Activated naive CD4-positive, alpha-beta T cell treated with anti-CD3 and anti-CD28 coated beads, Interleukin-2, amount 50 U/mL, for 24 hours (primary cell): ENCODE measurements around the gene ACR.
"Not testable (repeated sequence)": the region's sequence is repeated elsewhere in the genome, so short reads cannot be mapped to it uniquely, and the experiment has no call there.

ENCODE experiments used
- H3K27ac Mint-ChIP-seq: one replicate; pipeline ENCODE4 v1.8.0; 2021; ENCODE audit warnings: mild to moderate bottlenecking, mixed read lengths
- H3K27me3 Mint-ChIP-seq: one replicate; pipeline ENCODE4 v1.8.0; 2021; ENCODE audit warnings: mixed read lengths
- H3K36me3 Mint-ChIP-seq: one replicate; pipeline ENCODE4 v1.8.0; 2021; ENCODE audit warnings: mixed read lengths
- H3K4me1 Mint-ChIP-seq: one replicate; pipeline ENCODE4 v1.8.0; 2021; ENCODE audit warnings: mixed read lengths
- H3K4me3 Mint-ChIP-seq: one replicate; pipeline ENCODE4 v1.8.0; 2021; ENCODE audit warnings: mild to moderate bottlenecking, mixed read lengths
- H3K9me3 Mint-ChIP-seq: one replicate; pipeline ENCODE4 v1.8.0; 2021; ENCODE audit warnings: mixed read lengths

Gene ACR

GRCh38 chr22:50759597-50760341 lies 21.8 kb downstream of the ACR start:
- not testable (repeated sequence) for H3K27me3 Mint-ChIP-seq, H3K36me3 Mint-ChIP-seq, H3K27ac Mint-ChIP-seq, H3K9me3 Mint-ChIP-seq, H3K4me3 Mint-ChIP-seq
- peaks cover 18% of the 10 kb centered on the region for H3K4me1 Mint-ChIP-seq

GRCh38 chr22:50761829-50762228 lies 23.8 kb downstream of the ACR start:
- not testable (repeated sequence) for H3K27ac Mint-ChIP-seq, H3K27me3 Mint-ChIP-seq, H3K4me3 Mint-ChIP-seq, H3K36me3 Mint-ChIP-seq, H3K9me3 Mint-ChIP-seq
- peaks cover 17% of the 10 kb centered on the region for H3K4me1 Mint-ChIP-seq

GRCh38 chr22:50764288-50764687 lies 26.3 kb downstream of the ACR start:
- not testable (repeated sequence) for H3K36me3 Mint-ChIP-seq, H3K9me3 Mint-ChIP-seq

GRCh38 chr22:50775132-50775531 lies 37.1 kb downstream of the ACR start:
- H3K9me3 Mint-ChIP-seq, H3K27me3 Mint-ChIP-seq, H3K4me3 Mint-ChIP-seq, H3K27ac Mint-ChIP-seq, H3K36me3 Mint-ChIP-seq, H3K4me1 Mint-ChIP-seq: not testable (repeated sequence)

More at GRCh38 chr22:50764288-50764687, 26.3 kb downstream of the ACR start:
- not testable (repeated sequence) for H3K4me1 Mint-ChIP-seq, H3K27ac Mint-ChIP-seq, H3K27me3 Mint-ChIP-seq, H3K4me3 Mint-ChIP-seq

- H3K4me3 Mint-ChIP-seq, H3K9me3 Mint-ChIP-seq, H3K27ac Mint-ChIP-seq, H3K4me1 Mint-ChIP-seq, H3K36me3 Mint-ChIP-seq, H3K27me3 Mint-ChIP-seq: not testable (repeated sequence)
Measured at GRCh38 chr22:50777631-50778030, 39.6 kb downstream of the ACR start.

- not testable (repeated sequence) for H3K27me3 Mint-ChIP-seq, H3K4me3 Mint-ChIP-seq, H3K36me3 Mint-ChIP-seq, H3K9me3 Mint-ChIP-seq, H3K27ac Mint-ChIP-seq
- H3K4me1 Mint-ChIP-seq, result peaks cover 11% of the 10 kb centered on the region
Measured at GRCh38 chr22:50780244-50780643, 42.2 kb downstream of the ACR start.

GRCh38 chr22:50782253-50782652 lies 44.2 kb downstream of the ACR start:
- H3K4me3 Mint-ChIP-seq, result peak overlapping the region; percentile 26
- H3K9me3 Mint-ChIP-seq, H3K36me3 Mint-ChIP-seq: not testable (repeated sequence)

GRCh38 chr22:50783033-50783879 lies 45.3 kb downstream of the ACR start, which contains the start of gene RABL2B:
Gene RABL2B, minus strand, starts transcription at chr22:50783636. Its CDS starts 1,342 bp downstream, at chr22:50782294.
- not testable (repeated sequence) for H3K27me3 Mint-ChIP-seq, H3K9me3 Mint-ChIP-seq, H3K36me3 Mint-ChIP-seq
- H3K27ac Mint-ChIP-seq, result peak within 1 kb of the TSS; percentile 88
- H3K4me3 Mint-ChIP-seq, result peak within 1 kb of the TSS; percentile 82
- peaks cover 12% of the 10 kb centered on the region for H3K4me1 Mint-ChIP-seq

More at GRCh38 chr22:50782253-50782652, 44.2 kb downstream of the ACR start:
- not testable (repeated sequence) for H3K27ac Mint-ChIP-seq, H3K27me3 Mint-ChIP-seq
- H3K4me1 Mint-ChIP-seq, result peaks cover 12% of the 10 kb centered on the region

- not testable (repeated sequence) for H3K27me3 Mint-ChIP-seq, H3K36me3 Mint-ChIP-seq, H3K9me3 Mint-ChIP-seq
- H3K4me1 Mint-ChIP-seq, result peaks cover 12% of the 10 kb centered on the region
- H3K27ac Mint-ChIP-seq, result peak overlapping the region; percentile 88
- peak overlapping the region; percentile 82 for H3K4me3 Mint-ChIP-seq
Measured at GRCh38 chr22:50783880-50784276, 45.9 kb downstream of the ACR start.

- H3K9me3 Mint-ChIP-seq, H3K27me3 Mint-ChIP-seq, H3K36me3 Mint-ChIP-seq, H3K27ac Mint-ChIP-seq: not testable (repeated sequence)
- Mint-ChIP-seq H3K4me3 (peak overlapping the region; percentile 15), H3K4me1 (peaks cover 12% of the 10 kb centered on the region)
Measured at GRCh38 chr22:50785289-50785688, 47.3 kb downstream of the ACR start.

GRCh38 chr22:50786936-50787335 lies 48.9 kb downstream of the ACR start:
- H3K27me3 Mint-ChIP-seq, H3K36me3 Mint-ChIP-seq, H3K4me3 Mint-ChIP-seq, H3K27ac Mint-ChIP-seq, H3K9me3 Mint-ChIP-seq: not testable (repeated sequence)
- peaks cover 12% of the 10 kb centered on the region for H3K4me1 Mint-ChIP-seq
